DMS53 treated with DMSO at 0.1 percent for 48 hours (cell line): ENCODE measurements around the gene FYTTD1.
"Not testable (repeated sequence)": the region's sequence is repeated elsewhere in the genome, so short reads cannot be mapped to it uniquely, and the experiment has no call there.

ENCODE experiments used
- DNase-seq: peaks from one replicate; lab custom pipeline; 2025; ENCODE audit not compliant: unreplicated experiment; lab: John Stamatoyannopoulos, UW

FYTTD1 gene, protein sequence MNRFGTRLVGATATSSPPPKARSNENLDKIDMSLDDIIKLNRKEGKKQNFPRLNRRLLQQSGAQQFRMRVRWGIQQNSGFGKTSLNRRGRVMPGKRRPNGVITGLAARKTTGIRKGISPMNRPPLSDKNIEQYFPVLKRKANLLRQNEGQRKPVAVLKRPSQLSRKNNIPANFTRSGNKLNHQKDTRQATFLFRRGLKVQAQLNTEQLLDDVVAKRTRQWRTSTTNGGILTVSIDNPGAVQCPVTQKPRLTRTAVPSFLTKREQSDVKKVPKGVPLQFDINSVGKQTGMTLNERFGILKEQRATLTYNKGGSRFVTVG

GRCh38 chr3:197749601-197750395 lies at the start of gene FYTTD1:
Gene FYTTD1, plus strand, starts transcription at chr3:197749883. Its CDS starts 89 bp downstream, at chr3:197749972.
- DNase-seq: peak; percentile 56

DNA sequence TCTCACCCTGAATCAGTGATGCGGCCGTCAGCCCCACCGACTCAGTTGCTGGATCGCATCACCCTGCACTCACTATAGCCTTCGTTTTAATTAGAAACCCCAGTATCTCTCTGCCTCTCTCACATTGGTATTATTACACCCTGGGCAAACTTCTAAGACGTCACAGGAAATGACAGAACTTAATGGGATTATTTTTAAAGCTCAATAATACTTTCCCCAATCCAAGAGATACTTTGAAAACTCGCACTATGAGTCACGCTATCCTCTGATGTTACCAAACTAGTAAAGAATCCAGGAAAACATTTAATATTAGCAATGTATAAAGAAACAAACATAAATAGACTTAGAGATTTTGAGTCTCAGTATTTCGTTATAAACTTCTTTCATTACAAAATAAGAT lies 49.6 kb upstream of the FYTTD1 start:
- no peak for DNase-seq

DNA sequence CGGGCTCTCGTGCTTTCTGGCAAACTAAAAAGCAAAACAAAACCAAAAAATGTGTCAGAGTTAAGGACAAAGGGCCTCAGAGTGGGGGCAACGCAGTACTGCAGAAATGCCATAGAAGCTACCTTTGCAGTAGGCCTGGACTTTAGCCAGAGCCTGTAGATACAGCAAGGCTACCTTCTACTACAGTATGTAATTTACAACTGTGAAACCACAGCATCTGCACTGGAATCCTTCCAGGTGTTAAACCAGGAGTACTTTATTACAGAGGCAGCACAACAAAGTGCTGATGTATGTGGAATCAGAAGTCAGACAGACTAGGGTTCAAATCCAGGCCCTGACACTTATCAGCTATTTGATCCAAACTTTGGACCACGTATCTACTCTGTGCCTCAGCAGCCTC lies 47.8 kb upstream of the FYTTD1 start:
- DNase-seq: no peak

DNA sequence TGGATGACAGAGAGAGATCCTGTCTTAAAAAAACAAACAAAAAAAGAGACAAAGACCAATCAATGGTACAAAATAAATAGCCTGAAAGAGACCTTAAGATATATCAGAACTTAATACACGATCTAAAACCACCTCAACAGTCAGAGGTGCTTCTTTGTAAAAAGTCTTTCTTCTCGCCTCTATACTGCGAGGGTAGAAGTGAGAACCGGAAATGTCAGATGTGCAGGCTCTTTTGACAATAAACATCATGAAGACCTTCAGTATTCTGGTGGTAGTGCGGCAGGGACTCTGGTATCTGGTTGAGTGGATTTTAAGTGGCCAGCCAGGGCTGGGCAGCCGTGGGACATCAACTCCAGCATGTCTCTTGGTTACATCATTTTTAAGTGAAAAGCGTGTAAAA lies 43.0 kb upstream of the FYTTD1 start:
- no peak for DNase-seq

DNA sequence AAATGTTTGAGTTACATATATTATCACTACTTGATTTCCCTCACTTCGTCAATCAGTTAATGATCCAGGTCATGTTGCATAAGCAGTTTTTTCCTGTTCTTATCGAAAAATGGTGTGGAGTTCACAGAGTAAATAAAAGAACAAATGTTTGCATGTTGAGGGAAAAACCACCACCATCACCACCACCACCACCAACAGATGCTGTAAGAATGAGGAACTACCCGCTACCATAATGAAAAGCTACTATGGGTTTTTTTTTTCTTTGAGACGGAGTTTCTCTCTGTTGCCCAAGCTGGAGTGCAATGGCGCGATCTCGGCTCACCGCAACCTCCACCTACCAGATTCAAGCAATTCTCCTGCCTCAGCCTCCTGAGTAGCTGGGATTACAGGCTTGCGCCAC lies 40.5 kb upstream of the FYTTD1 start:
- DNase-seq: no peak

- not testable (repeated sequence) for DNase-seq
Measured at GRCh38 chr3:197710965-197711364, 38.7 kb upstream of the FYTTD1 start.

- peak; percentile 47 for DNase-seq
Measured at GRCh38 chr3:197711973-197712707, 37.5 kb upstream of the FYTTD1 start.

GRCh38 chr3:197713477-197713822 lies 36.2 kb upstream of the FYTTD1 start:
- DNase-seq: no peak

GRCh38 chr3:197714251-197714650 lies 35.4 kb upstream of the FYTTD1 start:
- no peak for DNase-seq

GRCh38 chr3:197718891-197719290 lies 30.8 kb upstream of the FYTTD1 start:
- DNase-seq: no peak

- DNase-seq: no peak
Measured at GRCh38 chr3:197720694-197721093, 29.0 kb upstream of the FYTTD1 start.

- no peak for DNase-seq
Measured at GRCh38 chr3:197722734-197723133, 26.9 kb upstream of the FYTTD1 start.

DNA sequence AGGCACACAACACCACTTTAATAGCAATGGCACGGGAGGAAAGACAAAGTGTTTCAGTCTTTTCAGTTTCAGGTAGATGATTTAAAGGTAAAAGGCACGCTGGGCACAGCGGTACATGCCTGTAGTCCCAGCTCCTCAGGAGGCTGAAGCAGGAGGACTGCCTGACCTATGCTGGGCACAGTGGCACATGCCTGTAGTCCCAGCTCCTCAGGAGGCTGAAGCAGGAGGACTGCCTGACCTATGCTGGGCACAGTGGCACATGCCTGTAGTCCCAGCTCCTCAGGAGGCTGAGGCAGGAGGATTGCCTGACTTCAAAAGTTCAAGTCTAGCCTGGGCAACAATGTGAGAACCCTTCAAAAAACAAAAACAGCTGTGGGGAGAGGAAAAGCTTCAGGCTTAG lies 21.8 kb upstream of the FYTTD1 start:
- not testable (repeated sequence) for DNase-seq

GRCh38 chr3:197728487-197728886 lies 21.2 kb upstream of the FYTTD1 start:
- DNase-seq: no peak

- DNase-seq: no peak
Measured at GRCh38 chr3:197730200-197730599, 19.5 kb upstream of the FYTTD1 start.

DNA sequence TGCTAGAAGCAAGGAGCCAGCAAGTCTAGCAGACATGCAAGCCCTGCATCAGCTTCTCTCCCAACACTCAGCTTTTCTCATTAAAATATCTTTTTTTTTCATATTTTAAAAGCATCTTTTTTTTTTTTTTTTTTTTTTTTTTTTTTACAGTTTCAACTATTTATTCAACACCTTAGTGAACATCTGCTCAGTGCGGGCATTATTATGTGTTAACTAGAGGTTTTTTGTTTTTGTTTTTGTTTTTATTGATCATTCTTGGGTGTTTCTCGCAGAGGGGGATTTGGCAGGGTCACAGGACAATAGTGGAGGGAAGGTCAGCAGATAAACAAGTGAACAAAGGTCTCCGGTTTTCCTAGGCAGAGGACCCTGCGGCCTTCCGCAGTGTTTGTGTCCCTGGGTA lies 18.9 kb upstream of the FYTTD1 start:
- not testable (repeated sequence) for DNase-seq

DNA sequence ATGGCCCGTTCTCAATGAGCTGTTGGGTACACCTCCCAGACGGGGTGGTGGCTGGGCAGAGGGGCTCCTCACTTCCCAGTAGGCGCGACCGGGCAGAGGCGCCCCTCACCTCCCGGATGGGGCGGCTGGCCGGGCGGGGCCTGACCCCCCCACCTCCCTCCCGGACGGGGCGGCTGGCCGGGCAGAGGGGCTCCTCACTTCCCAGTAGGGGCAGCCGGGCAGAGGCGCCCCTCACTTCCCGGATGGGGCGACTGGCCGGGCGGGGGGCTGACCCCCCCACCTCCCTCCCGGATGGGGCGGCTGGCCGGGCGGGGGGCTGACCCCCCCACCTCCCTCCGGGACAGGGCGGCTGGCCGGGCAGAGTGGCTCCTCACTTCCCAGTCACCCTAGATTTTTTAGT lies 18.2 kb upstream of the FYTTD1 start:
- not testable (repeated sequence) for DNase-seq

GRCh38 chr3:197733042-197733441 lies 16.6 kb upstream of the FYTTD1 start:
- no peak for DNase-seq

DNA sequence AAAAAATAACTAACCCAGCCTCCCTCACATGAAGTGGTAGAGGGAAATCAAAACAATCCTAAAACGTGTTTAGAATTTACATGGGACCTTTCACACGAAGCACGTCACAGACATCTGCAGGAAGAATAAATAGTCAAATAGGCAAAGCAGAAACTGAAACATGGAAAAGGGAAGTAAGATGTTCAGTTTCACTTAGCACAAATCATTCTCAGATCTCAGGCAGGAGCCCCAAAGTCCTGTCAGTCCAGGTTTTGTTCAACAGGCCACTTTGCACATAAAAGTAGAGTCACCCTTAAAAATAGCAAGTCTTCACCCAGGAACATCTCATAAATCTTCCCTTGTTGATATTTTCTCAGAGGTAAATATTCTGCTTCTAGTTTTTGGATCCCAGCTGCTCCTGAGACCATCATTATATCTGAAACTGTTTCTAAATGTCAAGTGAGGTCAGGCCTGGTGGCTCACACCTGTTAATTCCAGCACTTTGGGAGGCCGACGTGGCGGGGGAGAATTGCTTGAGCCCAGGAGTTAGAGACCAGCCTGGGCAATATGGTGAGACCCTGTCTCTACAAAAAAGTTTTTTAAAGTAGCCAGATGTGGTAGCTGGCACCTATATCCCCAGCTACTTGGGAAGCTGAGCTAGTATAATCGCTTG lies 14.9 kb upstream of the FYTTD1 start:
- no peak for DNase-seq

DNA sequence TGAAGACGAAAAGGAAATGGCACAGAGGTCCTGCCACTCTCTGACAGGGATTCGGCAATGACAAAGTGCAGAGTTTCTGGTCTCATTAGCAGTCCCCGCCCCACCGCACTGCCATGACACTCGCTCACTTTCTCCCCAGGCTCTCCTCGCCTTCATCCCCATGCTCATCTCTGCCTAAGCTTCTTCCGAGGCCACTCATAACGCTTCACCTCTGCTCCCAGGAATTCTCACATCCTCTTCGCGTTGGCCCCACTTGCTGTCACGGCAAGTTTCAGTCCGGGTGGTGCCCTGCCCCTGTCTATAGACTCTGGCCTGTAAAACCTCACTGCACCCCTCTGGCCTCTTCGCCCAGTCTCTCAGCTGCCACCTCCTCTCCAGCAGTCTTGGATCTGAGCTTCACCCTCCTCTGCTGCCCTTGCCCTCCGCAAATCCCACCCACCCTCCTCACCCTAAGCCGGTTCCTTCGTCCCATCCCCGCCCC lies 13.6 kb upstream of the FYTTD1 start:
- peak; percentile 3 for DNase-seq
